SKM-1 (cell line): ENCODE data around the gene LYPD8.

Experiments used
- DNase-seq: peaks from one replicate; lab custom pipeline; 2025; ENCODE audit not compliant: unreplicated experiment; lab: John Stamatoyannopoulos, UW

The LYPD8 gene

DNA sequence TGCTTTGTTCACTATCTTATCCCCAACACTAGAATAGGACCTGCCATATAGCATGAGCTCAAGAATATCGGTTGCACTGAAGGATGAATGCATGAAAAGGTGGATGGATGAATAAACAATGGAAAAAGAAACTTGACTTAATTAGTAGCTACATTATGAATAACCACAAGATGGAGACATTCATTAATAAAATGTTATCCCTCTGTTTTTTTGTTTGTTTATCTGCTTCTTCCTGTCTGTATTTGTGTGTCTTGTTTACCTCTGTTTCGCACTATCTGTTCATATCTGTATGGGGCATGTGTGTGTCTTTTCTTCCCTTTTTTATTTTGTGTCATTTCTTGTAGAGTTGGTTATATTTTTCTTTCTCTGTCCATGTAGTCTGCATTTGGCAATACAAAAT lies 51.9 kb downstream of the LYPD8 start:
- DNase-seq: no peak

DNA sequence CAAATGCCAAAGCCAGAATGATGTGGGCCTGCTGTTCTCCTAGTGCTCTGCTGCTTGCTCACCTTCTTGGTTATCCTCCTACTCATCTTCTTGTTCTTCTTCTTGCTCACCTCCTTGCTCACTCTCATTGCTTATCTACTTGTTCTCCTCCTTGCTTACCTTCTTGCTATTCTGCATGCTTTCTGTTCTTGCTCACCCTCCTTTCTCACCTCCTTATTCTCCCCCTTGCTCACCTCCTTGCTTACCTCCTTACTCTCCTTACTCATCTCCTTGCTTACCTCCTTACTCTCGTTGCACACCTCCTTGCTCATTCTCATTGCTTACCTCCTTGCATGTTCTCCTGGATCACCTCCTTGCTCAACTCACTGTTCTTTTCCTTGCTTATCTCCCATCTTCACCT lies 52.8 kb downstream of the LYPD8 start, which contains the start of gene OR14I1:
TSS of gene OR14I1 (minus strand) at position 53 of the 400 bp plus-strand sequence.
- DNase-seq: no peak

DNA sequence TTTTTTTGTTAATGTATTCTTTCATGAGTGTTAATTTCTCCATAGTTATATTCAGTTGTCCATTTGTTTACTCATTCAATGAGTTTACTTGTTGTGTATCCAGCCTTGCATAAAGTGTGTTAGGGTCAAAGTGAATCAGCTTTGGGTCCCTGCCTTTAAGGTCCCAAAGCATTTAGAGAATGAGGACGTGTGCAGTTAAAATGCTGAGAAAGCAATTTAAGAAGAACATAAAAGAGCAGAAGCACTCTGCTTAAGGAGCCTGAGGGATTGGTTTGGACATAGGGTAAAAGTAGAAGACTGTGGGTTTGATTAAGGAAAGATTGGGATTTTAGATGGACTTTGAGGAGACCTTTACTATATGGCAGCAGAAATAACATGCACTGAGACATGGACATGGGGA lies 56.5 kb downstream of the LYPD8 start:
- DNase-seq: no peak

- no peak for DNase-seq
Observed at GRCh38 chr1:248697907-248698306, 57.7 kb downstream of the LYPD8 start.

GRCh38 chr1:248696774-248697173 lies 58.8 kb downstream of the LYPD8 start:
- no peak for DNase-seq

DNA sequence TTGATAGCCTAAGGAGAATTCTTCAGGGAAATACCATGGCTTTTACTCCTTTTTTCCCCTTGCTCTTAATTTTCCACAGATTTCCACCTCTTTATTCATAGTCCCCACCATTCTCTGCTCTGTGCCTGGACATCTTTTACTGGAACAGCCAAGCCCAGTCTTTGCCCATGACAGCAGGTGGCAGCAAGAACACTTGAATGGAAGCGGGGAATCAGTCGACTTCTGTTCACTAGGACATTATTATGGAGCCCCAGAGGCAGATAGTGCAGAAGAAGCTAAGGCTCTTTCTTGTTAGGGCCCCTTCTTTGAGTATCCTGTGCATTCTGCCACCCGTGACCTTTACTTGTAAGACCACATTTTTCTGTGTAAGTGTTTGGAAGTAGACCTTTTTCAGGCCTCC lies 59.3 kb downstream of the LYPD8 start:
- DNase-seq: no peak

DNA sequence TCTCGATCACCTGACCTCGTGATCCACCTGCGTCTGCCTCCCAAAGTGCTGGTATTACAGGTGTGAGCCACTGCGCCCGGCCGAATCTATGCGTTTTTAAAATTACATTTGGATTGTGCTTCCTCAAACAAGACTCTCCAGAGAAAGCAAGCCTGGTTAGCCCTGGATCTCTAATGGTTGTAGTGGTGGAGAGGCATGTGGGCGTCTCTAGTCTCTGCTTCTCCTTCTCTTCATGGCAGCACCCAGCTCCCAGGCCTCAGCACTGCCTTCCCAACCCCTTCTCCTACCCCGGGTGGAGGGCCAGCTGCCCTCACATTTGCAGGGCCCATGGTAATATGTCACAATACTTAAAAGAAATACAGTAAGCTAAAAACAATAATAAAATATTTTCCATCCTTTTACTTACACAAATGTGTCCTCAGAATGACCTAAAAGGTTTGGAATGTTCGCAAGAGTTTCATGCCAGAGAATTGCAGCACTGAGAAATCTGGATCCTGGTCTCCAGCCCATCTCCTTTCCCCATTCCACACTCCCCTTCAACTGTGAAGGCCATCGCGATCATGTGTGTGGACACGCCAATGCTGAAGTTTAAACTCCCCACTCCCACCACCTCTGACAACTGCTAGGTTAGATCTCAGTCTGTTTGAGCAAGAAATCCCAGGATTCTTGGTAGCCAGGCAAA lies 60.0 kb downstream of the LYPD8 start:
- DNase-seq: no peak

DNA sequence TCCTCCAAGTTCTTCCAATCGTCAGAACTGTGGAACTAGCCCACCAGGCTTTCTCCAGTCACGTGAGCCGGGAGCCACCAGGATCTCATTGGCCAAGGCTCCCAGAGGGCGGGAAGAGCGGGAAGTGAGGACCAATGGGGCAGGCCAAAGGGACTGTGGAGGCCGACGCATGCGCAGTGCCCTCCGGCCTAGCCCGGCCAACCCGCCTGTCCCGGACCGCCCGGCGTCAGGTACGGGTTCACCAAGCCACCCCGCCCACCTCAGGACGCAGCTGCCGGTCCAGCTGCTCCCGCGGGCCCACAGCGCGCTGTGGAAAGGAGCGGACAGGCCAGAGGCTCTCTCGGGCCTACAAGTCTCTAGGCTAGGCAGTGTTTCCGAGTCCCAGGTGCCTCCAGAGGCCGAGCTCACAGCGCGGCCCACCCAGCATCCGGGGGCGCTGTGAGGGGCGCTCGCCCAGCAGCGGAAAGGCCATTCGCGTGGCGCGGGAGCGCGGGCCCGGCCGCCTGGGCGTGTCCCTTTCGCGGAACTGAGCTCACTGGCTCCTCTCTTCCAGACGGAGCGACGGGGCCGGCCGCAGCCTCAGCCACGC lies 63.9 kb downstream of the LYPD8 start:
- DNase-seq: no peak
